ENCODE measurements around the gene SOX21.
"Not testable (repeated sequence)": the region's sequence is repeated elsewhere in the genome, so short reads cannot be mapped to it uniquely, and the experiment has no call there.

The SOX21 gene

DNA sequence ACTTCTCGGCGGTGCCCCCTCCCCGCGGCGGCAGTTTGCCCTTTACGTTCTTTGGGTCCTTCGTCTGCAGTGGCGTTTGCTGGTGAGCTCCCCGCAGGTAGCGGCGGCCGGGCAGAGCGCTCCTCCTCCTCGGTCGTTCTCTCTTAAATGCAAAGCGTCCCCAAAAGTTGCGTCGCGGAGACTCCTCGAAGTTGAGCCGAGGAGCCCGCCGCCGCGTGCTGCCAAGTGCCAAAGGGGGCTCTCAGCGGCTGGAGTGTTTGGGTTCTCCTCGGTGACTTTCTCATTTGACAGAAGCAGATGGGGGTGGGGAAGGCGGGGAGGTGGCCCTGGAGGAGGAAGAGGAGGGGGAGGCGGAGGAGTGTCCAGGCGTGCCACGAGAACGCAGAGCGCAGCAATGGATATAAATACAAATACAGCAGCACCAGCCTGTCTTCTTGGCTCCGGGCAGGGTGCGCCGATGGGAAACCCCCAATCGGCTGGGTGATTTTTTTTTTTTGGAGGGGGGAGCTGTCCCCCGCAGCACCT lies at the start of gene SOX21:
Gene SOX21 (minus strand): TSS at position 259 of the 525 bp plus-strand sequence. CDS start 496 bp downstream, outside the sequence.
- no peak for DNase-seq

DNA sequence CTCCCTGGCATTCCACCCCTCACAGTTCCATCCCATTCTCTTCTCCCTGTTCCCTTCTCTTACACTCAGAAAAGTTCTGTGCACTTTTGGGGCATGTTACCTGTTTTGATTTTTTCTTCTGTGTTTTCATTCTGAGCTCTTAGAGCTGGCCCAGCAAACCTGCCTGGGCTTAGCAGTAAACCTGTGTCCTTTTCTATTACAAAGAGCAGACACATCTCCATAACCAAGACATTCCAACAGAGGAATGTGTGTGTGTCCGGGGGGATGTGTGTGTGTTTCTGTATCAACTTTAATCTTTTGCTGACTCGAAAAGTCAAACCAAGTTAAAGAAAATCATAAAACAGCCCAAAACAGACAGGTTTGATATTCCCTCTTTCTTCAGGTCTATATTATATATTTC lies 49.1 kb upstream of the SOX21 start:
- no peak for DNase-seq

DNA sequence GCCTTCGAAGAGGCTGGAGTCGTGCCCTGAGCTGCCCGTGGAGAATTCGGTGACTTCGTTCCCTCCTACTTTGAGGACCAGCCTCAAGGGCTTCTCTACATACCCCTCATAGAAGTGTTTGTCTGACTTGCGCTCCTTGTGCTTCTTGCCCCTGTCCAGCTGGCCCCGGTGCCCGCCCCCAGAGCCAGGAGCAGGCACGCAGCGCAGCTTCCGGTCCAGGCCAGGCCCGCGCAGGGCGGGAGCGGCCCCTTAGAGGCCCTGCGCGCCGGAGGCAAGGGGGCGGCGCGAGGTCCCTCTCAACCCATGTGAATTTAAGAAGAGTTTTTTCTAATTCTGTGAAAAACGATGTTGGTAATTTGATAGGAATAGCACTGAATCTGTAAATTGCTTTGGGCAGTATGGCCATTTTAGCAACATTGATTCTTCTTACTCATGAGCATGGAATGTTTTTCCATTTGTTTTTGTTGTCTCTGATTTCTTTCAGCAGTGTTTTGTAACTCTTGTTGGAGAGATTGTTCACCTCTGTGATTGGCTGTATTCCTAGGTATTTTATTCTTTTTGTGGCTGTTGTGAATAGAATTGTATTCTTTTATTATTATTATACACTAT lies 46.9 kb upstream of the SOX21 start:
- DNase-seq = no peak

DNA sequence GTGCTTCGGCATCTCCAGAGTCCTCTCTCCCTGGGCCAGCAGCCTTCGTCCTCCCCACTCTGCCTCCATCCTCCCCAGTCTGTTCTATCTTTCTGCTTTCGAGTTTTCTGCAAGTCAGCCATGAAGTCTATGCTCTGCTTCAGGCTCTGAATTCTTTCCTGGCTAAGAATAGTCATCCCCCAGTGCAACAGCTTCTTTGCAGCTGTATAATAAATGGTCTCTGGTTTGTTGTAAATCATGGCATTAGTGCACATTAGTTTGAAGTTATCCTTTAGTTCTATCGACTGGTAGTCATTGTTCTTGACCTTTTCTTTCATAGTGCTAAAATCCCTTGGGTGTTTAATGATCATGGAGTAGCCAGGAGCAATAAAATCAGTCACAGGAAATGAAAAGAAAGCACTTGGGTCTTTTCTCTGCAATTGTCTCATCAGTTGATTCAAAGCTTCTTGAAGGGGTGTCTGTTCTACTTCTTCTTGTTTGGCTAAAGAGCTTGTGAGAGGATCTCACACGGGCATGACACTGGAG lies 46.2 kb upstream of the SOX21 start:
- DNase-seq = no peak

DNA sequence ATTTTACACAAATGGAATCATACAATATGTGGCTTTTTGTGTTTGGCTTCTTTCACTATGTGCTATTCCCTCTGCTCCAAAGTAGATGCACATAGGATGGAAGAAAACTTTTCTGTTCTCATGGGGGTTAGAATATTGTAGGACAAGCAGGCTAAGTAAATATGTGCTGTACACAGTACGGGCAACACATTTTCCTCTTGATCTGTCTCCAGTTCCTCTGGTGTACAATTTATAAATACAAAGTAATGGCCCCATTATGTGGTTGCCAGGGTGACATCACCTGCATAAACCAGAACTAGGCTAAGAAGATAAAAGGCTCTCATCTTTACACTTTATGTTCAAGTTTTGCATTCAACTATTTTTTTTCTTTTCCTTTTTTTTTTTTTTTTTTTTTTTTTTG lies 41.0 kb upstream of the SOX21 start:
- no peak for DNase-seq

DNA sequence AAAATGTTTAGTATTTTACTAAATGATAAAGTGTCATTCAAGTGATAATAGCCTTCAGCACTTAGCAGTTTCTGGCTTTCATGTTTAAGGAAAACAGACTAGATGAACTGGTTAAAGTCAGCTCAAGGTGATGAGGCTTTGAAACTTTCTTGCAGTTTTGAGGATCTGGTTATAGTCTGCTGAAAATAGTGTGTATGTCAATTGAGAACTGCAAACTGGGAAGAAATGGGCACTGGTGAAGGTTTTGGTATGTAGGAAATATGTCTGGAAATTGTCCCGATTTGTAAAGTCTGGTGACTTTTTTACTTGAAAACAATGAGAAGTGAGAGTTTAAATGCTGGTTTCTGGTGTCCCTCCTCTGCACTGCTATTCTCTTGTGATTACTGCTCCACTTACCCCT lies 36.8 kb upstream of the SOX21 start:
- DNase-seq = no peak

DNA sequence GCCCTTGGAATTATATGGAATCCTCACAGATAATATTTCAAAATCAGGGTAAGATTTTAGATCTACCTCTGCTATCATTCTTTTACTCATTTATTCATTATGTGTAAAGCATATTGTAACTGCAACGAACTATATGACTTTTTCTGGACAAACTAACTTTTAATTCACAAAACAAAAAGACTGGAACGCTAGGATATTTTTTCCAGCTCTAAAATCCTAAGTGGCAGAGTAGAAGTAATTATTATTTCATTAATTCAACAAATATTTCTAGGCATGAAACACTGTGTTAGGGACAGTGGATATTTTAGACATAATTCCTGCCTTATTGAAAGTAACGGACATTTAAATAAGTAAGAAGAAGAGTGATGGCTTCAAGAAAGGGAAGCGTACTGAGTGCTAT lies 26.9 kb upstream of the SOX21 start:
- DNase-seq = no peak

DNA sequence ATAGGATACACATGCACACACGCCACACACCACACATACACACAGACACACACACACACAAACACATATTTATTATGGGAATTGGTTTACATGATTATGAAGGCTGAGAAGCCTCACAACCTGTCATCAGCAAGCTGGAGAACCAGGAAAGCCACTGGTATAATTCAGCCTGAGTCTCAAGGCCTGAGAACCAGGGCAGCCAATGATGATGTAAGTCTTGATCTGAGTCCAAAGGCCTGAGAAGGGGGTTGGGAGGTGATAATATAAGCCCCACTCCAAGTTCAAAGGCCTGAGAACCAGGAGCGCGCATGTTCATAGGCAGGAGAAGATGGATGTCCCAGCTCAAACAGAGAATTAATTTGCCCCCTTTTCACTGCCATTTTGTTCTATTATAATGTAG lies 18.7 kb upstream of the SOX21 start:
- no peak for DNase-seq

DNA sequence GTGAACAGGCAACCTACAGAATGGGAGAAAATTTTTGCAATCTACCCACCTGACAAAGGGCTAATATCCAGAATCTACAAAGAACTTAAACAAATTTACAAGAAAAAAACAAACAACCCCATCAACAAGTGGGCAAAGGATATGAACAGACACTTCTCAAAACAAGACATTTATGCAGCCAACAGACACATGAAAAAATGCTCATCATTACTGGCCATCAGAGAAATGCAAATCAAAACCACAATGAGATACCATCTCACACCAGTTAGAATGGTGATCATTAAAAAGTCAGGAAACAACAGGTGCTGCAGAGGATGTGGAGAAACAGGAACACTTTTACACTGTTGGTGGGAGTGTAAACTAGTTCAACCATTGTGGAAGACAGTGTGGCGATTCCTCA lies 17.6 kb upstream of the SOX21 start:
- DNase-seq = not testable (repeated sequence)

DNA sequence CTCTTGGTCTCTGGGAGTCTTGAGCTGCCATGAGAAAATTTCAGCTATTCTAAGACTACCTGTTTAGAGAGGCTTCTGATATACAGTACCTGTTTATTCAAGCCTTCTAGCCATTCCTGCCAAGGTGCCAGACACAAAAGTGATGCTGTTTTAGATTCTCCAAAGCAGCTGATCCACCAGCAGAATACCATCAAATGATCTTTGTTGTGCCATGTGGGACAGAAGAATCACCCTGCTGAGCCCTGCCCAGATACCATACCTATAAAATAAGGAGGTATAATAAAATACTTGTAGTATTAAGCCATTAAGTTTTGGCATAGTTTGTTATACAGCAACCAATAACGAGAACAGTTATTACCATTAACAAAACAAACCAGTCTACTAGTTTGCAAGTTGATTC lies 14.1 kb upstream of the SOX21 start:
- no peak for DNase-seq

DNA sequence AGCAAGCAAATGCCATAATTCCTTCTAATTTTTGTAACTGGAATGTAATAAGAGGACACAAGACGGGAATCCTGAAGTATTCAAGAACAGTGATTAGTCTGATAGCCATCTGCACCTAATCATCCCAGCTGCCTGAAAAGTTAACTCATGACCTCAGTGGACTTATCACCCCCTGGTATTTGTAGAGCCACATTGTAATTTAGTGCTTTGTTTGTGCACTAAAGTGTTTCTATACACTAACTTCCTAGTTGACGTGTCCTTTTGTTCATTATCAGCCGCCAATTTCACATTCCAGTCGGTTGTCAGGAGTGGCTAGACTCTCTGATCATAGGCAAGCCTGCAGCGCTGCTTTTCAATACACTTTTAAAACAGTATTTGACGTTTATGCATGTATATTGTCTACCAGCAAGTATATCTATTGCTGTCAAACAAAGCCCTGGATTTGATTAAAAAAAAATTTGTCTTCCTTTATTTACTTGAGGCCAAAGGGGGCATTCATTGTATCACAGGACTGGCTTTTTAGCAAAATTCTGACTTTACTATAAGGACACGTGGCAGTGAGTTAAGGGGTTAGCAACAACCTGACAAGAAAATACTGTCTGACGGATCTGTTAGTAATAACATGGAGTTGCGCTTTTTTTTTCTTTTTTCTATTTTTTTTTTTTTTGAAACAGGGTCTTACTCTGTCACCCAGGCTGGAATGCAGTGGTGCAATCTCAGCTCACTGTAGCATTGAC lies 10.4 kb upstream of the SOX21 start:
- no peak for DNase-seq

DNA sequence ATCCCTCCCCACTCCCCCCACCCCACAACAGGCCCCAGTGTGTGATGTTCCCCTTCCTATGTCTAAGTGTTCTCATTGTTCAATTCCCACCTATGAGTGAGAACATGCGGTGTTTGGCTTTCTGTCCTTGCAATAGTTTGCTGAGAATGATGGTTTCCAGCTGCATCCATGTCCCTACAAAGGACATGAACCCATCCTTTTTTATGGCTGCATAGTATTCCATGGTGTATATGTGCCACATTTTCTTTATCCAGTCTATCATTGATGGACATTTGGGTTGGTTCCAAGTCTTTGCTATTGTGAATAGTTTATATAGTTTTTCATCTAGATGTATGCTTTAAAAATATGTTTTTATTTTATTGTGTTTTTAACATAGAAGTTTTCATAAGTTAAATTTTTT lies 6.4 kb upstream of the SOX21 start:
- DNase-seq = not testable (repeated sequence)

DNA sequence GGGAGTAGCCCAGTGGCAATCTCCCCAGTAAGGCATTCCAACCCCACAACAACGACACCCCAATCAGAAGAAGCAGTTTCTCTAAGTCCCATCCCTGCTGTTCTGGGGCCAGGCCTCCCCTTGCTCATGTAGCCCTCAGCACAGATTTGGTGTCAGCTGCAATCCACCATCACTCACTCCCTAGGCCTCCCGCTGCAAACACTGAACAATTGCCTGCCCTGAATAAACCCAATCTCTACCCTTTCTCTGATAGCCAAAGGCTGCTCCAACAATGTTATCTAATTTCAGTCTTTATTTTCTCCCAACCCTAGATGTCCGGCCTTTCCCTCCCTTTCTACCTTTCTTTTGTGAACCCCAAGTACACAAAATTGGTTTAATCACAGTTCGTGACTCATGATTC lies 5.6 kb upstream of the SOX21 start:
- DNase-seq = no peak

DNA sequence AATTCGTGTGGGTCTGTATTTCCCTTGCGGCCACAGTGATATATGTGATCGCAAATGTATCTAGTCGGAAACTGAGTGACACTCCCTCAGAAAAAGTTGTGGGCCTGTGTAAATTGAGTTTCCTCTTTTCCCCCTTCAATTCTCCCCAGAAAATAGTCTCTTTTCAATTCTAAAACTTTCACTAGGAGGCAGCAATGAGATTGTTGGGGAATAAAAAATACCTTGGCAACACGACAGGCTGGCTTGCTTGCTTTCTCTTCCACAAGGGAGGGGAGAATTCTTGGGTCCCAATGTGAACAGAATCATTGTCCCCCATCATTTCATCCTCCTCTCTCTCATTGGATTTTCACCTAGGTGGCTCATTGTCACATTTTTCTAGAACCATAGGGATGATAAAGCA lies 3.7 kb upstream of the SOX21 start:
- DNase-seq = no peak

DNA sequence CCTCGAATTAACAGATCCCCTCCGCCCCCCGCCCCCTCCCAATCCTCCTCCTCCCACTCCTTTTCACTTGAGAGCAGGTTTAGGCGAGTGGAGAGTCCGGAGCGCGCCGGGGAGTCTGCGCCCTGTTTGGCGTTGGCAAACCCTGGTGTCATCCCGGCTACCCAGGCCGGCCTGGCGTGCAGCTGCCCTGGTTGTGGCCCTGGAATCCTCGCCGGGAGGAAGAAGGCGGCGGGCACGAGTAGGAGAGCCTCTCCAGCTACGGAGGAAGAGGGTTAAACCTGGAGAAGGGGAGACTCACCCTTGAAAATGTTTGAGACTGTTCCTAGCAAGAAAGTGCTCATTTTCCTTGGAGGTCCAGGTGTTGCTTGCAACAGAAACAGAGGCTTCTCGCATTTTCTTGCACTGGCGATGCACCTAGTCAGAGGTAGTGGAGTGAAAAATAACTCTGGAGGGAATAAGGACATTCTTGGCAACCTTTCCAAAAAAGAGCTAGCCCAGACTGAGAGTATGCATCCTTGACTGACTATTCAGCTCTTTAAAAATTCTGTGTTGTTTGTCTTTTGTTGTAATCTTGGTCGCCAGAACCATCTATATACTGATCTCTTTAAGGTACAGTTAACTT lies 1.3 kb upstream of the SOX21 start:
- DNase-seq = no peak

DNA sequence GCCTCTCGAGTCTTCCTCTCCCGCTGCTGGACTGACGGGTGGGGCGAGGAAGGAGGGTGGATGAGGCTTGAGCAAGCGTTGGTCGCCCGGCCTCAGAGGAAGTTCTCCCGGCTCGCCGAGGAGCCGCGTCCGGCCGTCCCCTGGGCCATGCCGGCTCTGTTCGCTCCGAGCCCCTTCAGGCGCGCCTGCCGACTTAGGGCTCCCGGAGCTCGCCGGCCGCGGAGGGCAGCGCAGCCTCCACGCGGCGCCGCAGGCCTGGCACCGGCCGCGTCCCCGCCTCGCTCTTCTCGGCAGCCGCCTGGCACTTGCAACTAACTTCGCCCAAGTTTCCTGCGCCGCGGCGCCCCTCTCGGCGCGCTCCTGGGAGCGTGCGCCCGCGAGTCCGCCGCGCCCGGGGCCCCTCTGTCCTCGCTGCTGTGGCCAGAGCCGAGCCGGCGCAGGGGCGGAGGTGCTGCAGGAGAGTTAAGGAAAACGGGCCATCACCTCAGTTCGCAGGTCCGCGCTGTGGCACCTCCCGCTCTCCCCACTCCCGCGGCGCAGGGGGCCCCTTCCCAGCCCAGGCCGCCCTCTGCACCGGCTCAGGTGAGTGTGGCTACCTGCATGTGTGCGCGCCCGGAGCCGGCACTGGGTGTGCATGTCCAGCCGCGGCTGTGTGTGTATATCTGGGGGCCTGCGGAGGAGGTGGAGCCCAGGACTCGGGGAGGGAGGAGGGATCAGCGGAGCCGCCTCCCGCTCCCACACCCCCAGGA lies 641 bp upstream of the SOX21 start:
- DNase-seq = no peak

DNA sequence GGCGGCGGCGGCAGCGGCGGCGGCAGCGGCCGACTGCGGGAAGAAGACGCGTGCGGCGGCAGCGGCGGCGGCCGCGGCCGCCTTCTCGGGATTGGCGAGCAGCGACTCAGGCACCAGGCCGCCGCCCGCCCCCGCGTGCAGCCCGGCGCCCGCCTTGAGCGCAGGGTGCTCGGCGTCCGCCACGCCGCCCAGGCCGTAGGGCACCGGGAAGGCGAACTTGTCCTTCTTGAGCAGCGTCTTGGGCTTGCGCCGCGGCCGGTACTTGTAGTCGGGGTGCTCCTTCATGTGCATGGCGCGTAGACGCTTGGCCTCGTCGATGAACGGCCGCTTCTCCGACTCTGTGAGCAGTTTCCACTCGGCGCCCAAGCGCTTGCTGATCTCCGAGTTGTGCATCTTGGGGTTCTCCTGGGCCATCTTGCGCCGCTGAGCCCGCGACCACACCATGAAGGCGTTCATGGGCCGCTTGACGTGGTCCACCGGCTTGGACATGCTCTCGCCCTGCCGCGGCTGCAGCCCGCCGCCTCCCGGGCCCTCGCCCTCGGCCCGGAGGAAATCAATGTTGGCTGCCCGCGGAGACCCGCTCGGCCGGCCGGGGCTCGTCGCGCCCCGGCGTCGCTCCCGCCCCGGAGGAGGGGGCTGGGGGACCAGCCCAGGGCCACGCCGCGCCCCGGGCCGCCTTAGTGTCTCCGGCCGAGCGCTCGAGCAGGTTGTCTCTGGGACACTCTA lies 621 bp downstream of the SOX21 start:
- DNase-seq = peak; percentile 67

DNA sequence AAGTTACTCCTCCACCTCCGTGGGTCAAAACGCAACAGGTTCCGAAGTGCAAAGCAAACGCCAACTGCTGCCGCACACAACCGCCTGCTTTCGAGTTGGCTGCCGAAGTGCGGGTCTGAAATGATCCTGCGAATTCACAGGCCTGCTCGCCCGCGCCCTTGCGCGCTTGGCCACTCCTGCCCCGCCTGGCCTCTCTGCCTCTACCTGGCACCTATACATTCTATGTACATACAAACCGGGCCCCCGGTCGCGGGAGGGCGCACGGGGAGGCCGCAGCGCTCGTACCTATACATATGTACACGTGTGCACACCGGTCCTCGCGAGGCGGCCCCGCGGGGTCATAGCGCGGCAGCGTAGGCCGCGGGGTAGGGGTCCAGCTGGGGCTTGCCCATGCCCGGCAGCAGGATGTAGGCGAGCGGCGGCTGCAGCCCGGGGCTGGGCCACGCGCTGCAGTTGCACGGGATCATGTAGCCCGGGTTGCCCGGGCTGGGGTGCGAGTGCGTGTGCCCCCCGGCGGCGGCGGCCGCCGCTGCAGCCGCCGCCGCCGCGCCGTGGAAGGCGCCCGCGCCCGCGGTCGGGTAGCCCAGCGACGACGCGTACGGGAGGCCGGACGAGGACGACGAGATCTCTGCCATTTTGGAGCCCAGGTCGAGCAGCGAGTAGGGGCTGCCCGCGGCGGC lies 1.3 kb downstream of the SOX21 start:
- DNase-seq = peak; percentile 63

DNA sequence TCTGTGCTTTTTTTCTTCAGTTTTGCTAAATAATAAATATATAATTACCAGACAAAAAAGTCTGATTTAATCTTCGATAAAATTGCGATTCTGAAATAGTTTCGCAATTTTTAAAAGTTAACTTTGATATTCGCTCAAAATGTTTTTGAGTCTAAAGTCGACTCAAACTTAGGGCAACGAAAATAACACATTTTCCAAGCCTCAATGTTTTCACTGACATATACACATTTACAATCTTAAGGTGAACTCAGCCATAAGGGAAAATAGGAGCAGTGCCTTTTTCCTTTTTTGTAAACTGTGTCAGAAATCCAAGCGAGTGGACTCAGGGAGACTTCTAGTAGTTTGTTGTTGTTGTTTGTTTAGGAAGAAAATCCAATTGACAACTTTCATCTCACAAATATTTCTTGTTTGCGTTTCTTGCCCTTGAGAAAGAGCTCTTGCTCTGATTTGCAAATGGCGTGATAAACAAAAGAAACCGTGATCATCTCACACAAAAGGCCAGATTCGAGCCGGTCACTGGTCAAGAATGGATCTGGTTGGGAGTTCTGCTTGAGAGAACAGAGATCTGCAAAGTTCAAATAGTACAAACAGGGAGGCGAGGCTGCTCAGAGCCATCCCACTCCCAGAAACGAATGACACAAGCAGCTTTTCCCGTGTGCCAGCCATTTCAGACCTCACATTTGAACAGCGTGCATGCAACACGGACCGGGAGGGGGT lies 2.1 kb downstream of the SOX21 start:
- DNase-seq = no peak

DNA sequence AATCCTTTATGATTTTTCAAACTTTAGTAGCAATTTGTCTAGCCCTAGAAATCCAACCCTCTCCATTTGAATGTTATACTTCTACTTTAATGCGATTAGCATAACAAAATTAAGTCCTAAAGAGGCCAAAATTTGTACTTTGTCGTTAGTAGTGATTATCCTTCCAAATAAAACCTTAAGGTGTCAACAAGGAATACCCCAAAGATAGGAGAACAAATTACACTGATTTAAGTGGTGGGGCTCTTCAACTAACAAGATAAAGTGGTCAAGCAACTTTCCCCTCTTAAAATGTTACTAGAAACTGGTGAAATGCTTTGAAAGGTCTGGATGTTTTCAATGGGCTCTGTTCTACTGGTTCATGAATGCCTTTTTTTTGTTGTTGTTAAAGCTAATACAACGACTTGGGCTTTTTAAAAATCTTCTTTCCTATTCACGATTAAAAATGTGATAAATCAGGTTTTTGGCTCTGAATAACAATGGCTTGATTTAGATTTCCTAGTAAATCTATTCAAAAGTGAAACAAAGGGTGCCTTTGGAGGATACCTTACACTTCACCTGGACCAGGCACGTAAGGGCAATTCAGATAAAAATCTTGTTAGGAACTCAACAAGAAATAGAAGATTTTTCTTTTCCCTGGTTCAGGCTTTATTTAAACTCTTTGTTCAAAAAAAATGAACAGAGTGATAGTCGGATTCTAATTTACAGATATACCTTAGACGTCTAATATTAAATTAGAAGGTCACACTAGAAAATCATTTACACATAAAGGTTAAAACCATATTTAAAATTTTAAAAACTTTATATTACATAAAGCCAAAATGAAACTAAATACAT lies 3.1 kb downstream of the SOX21 start:
- no peak for DNase-seq
